DND-41 (cell line): Measurements from ENCODE around the gene P3H1.

Experiments used
- CTCF ChIP-seq: IDR thresholded peaks from 2 replicates; pipeline ENCODE4 v1.5.1; 2012; ENCODE audit warnings: borderline replicate concordance, low read length, moderate library complexity, mild to moderate bottlenecking; ENCODE audit not compliant: poor library complexity, severe bottlenecking; ENCODE audit errors: extremely low read depth
- EZH2 ChIP-seq: IDR thresholded peaks from 3 replicates; pipeline ENCODE4 v1.6.1; 2012; ENCODE audit warnings: borderline replicate concordance, low read depth, mild to moderate bottlenecking, moderate library complexity, low read length, inconsistent platforms; ENCODE audit not compliant: severe bottlenecking

GRCh38 chr1:42774928-42775526, 8.2 kb upstream of the P3H1 start:
- TF ChIP-seq CTCF, result no peak
- TF ChIP-seq EZH2, result no peak
